Measurements from ENCODE around the gene ZCCHC24.
A peak's percentile ranks its signal among the peaks of the same experiment; 100 is the strongest.

The ZCCHC24 gene

GRCh38 chr10:79409038-79409725 lies 36.2 kb downstream of the ZCCHC24 start:
- DNase-seq, result no peak

DNA sequence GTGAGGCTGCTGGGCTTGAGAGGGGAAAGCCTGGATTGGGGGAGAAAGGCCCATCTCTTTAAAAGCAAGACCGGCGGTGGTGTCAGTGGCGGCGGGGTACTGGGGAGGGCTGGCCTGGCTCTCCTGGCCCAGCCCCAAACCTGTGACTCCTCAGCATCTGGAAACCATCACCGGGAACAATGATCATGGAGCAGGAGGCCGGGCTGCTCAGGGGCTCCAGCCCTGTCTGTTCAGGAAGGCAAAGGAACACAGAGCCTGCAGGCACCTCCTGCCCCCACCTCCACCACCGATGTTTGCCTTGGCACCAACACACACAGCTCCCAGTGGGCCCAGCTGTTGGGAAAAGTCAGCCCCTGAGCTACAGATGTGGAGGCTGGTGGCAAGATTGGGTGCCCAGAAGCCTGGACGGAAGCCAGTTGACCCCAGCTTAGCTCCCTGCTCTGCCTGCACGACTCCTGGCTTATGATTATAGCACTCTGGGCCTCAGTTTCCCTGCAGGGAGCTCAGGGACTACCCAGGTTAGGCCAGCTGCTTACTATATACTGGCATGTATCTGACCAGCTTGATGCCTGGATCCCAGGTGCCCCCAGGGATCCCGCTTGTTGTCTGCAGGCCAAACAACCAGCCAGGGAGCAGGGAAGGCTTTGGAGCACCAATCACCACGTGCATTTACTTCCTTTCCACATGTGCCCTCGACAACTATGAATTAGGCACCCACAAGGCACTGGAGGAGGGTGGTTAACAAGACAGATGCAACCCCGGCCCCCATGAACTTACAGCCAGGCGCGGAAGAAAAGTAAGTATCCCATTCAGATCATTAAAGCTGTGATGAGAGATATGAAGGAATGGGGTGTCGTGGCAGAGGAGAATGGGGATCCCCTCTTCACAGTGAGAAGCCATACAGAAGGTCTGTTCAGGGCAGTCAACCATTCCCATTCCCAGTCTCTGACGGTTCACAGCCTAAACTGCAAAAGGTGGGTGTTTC lies 37.3 kb downstream of the ZCCHC24 start:
- no peak for DNase-seq

DNA sequence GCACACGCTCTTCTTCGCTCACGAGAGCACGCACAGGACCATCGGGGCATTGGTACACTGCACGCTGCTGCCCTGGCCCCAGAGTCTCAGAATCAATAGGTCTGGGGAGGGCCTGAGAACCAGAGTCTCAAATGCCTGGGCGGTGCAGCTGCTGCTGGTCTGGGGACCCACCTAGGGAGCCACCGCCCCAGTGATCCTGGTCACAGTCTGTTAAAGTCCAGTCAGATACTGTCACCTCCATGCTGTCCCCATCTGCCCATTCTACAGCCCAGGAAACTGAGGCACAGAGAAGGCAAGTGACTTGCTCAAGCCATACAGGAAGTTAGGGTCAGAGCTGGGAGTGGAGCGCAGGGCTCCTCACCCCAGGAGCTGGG lies 38.0 kb downstream of the ZCCHC24 start:
- no peak for DNase-seq

GRCh38 chr10:79406683-79407422 lies 38.6 kb downstream of the ZCCHC24 start:
- DNase-seq, result no peak

DNA sequence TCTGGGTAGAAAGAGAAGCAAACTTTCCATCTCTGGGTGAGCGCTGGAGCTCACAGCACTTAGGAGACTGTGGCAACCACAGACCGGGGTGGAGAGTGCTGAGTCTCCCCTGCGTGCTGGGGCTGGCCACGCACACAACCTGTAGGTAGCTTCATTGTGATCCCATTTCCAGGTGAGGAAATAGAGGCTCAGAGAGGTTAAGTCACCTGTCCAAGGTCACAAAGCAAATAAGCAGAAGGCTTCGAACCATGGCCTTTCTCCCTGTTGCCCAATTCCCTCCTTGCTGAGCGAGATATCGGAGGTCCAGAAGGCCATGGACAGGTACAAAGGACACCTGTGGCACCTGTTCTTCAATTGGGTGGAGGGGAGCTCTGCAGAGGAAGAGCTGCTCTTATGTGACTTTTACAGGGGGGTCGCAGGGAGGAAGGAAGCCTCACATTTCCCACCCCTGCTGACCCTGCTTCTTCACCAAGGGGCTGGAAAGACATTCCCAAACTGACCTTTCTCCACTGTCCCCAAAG lies 39.4 kb downstream of the ZCCHC24 start:
- no peak for DNase-seq

GRCh38 chr10:79405221-79405994 lies 40.0 kb downstream of the ZCCHC24 start:
- DNase-seq, result peak; percentile 69

DNA sequence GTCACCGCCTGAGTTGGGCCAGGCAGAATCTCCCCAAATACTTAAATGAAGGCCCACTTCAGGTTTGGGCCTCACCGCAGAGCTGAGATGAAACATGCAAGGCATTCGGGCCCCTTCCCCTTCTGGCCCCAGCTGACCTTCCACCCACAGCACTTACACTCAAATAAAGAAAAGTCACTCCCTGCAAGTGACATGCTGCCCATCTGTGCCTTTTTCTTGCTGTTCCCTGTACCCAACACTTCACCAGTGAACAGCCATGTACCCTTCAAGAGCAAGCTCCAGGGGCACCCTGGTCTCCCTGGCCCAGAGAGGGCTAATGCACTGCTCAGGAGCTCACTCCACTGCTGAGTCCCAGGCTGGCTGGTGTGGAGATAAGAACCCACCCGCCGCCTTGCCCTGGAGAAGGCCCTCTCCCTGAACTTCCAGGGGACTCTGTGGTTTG lies 40.7 kb downstream of the ZCCHC24 start:
- no peak for DNase-seq

GRCh38 chr10:79404231-79404609 lies 41.2 kb downstream of the ZCCHC24 start:
- DNase-seq, result no peak

- no peak for DNase-seq
Measured at GRCh38 chr10:79403441-79404230, 41.8 kb downstream of the ZCCHC24 start.

GRCh38 chr10:79402951-79403350 lies 42.5 kb downstream of the ZCCHC24 start:
- DNase-seq, result no peak

GRCh38 chr10:79402625-79402946 lies 42.8 kb downstream of the ZCCHC24 start:
- DNase-seq, result no peak

GRCh38 chr10:79401015-79401921 lies 44.2 kb downstream of the ZCCHC24 start:
- no peak for DNase-seq

DNA sequence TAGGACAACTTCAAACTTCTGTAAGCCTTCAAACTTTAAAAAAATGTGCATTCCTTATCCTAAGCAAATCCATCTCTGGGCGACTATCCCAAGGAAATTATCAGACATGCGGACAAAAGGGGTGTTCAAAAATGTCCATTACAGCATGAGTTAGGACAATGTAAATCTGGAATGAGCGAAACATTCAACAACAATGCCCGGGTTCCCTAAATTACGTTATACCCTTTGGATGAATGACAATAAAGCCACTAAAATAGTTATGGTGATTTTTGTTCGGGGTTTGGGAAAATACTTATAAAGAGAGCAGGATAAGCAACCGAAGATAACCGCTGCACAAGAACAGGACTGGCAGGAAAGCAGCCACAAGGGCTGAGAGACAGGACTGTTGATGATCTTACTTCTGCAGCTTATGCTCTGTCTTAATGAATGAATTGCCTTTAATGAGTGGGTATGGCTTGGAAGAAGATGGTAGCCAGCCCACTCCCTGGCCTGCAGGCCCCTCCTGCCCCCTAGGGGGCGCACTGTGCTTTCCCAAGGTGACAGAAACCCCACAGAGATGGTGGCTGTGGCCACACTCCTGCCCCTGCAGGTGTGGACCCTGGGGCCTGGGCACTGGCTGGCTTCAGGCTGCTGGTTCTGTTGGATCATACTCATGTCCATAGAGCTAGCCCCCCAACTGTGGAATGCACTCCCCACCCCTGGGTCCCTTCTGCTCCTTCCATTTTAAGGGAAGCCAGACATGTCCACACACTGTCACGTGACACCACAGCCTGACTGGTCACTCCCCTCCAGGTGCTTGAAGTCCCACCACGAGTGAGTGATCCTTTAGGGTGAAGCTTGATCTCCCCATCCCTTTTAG lies 45.0 kb downstream of the ZCCHC24 start:
- DNase-seq, result no peak

- DNase-seq, result peak; percentile 47
Measured at GRCh38 chr10:79399223-79399831, 46.1 kb downstream of the ZCCHC24 start.

- no peak for DNase-seq
Measured at GRCh38 chr10:79398642-79399041, 46.8 kb downstream of the ZCCHC24 start.

DNA sequence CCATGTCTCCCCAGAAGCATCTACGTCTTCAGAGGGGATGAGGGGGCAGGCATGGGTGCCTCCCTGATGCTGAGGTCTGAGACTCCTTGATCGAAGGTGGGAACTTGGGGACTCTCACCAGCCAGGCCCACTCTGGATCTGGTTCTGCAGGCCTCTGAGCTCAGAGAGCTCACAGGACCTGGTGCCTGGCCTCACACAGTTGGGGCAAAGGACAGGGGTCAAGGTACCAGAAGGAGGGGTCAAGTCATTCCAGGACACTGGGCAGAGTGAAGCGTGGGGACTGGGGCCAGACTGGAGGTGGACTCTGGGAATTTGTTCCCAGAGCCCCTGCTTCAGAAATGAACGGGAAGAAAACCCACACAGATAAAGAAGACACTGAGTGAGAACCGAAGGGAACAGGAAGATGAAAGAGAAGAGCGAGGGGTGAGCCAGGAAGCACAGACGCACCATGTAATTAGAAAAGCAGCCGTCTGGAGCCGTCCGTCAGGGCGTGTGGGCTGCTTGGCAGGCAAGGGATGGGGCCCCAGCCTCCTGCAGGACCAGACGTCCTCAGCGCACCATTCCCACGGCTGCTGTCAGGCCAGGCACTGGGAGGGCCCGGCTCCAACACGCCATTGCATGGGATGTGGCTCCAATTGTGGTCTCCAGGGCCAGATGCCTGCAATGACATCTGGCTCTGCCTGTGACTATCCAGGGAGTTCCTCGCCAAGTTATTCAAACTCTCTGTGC lies 47.7 kb downstream of the ZCCHC24 start:
- no peak for DNase-seq

DNA sequence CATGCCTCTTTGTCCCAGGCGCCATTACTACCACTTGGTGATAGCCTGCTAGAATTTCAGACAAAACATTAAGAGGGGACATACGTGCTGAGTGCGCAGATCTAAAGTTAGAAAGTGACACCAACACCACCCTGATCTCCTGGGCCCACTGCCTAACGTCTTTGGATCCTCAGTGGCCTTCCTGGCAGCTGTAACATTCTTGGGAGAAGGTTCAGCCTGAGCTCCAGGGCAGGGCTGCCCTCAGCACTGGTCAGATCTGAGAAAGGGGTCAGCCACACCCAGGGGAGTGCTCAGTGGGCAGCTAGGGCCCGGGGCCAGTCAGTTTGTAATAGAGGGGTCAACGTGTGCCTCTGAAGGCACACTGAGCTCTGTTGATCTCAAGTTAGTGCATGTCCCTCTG lies 48.4 kb downstream of the ZCCHC24 start:
- no peak for DNase-seq

- no peak for DNase-seq
Measured at GRCh38 chr10:79396520-79396919, 48.9 kb downstream of the ZCCHC24 start.

All from NCI-H510A (cell line).